A673 (cell line): ENCODE results near the gene TTLL5.

Source experiments
- EZH2 ChIP-seq: fragments of 200-600 bp; sonication (generic); IDR thresholded peaks from 2 replicates; pipeline ENCODE4 v1.6.1; 2017; ENCODE audit warnings: borderline replicate concordance, low read depth, mild to moderate bottlenecking, mixed read lengths, antibody characterized with exemption, low read length; ENCODE audit not compliant: poor library complexity, severe bottlenecking
- TF ChIP-seq, protein P1 (sequence below): fragments of 300-800, 200-600 bp; sonication (generic); conservative IDR thresholded peaks from 2 replicates; pipeline ENCODE4 v1.5.1; 2017; ENCODE audit warnings: low read depth, mild to moderate bottlenecking, antibody characterized with exemption, low read length, moderate library complexity, mixed read lengths

DNA sequence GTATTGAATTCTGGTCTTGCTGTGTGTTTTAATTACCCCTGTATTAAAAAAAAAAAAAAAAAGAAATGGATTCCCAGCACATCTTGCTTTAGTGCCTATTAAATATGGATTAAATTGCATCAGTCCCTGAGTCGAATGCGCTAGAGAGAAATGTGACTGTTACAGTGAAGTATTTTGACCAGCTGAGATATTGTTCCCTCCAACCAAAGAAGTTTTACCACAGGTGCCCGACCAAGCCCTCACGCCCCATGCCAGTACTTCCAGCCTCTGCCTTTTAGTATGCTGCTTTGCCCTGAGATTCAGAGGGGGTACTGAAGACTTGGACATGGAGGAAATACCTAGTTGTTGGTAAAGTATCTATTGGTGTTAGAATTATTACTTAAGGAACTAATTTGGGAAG is 159.7 kb downstream of the TTLL5 start:
- TF ChIP-seq, protein P1, sequence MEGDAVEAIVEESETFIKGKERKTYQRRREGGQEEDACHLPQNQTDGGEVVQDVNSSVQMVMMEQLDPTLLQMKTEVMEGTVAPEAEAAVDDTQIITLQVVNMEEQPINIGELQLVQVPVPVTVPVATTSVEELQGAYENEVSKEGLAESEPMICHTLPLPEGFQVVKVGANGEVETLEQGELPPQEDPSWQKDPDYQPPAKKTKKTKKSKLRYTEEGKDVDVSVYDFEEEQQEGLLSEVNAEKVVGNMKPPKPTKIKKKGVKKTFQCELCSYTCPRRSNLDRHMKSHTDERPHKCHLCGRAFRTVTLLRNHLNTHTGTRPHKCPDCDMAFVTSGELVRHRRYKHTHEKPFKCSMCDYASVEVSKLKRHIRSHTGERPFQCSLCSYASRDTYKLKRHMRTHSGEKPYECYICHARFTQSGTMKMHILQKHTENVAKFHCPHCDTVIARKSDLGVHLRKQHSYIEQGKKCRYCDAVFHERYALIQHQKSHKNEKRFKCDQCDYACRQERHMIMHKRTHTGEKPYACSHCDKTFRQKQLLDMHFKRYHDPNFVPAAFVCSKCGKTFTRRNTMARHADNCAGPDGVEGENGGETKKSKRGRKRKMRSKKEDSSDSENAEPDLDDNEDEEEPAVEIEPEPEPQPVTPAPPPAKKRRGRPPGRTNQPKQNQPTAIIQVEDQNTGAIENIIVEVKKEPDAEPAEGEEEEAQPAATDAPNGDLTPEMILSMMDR, result no peak
- no peak for TF ChIP-seq EZH2
